GM21381 (cell line): ENCODE results near the gene DRC3.

Experiments used
- ATAC-seq: cut with Tn5 transposase; IDR thresholded peaks from one replicate; pipeline ENCODE4 v1.9.1; 2021; ENCODE audit warnings: mild to moderate bottlenecking, moderate library complexity; ENCODE audit not compliant: unreplicated experiment

Gene DRC3

DNA sequence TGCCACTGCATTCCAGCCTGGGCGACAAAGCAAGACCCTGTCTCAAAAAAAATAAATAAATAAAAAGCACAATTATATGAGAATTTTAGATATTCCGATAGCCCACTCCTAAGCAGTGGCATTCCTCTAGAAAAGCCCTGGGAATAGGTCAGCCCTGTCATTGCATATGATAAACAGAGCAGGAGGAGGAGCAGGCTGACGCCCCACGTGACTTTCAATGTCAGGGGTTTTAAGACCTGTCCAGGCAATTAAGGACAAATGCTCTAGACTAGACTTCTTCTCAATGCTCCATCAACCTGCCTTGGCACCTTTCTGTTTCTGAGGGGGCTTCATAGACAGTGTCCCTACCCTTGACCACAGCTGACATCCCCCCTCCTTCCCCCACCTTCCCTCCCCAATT, 8.0 kb upstream of the DRC3 start:
- no peak for ATAC-seq

- ATAC-seq: no peak
Measured at GRCh38 chr17:17965152-17965721, 7.4 kb upstream of the DRC3 start.

- ATAC-seq: no peak
Measured at GRCh38 chr17:17966399-17966798, 6.3 kb upstream of the DRC3 start.

DNA sequence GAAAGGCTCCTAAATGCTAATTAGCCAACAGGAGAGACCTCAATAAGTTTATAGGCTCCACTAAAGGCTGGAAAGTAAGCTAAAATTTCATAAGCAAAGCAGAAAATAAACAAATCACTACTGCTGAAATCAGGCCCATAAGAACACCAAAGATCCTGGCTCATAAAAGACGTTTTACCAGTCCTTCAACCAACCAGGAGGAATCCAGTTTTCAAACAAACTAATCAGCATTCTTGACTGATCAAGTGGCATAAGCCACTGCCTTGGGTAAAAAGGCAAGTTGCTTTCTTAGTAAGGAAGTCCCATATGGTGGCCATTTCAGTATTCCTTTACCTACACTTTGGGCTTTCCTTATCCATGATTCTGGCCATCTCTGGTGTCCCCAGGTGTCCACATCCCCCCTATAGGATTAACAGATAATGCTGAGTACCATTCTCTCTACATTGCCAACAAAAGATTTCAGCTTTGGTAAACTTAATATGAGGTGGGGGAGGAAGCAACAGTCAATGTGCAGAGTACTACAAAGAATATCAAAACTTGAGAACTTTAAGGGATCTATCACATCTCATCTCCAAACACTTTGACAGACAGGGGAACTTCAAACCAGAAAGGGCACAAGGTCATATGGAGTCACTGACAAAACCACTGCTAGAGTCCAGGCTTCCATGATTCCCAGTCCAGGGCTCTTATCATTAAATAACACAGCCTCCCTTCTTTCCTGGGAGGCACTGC, 1.8 kb upstream of the DRC3 start:
- ATAC-seq: no peak

GRCh38 chr17:17971431-17972125, 1.1 kb upstream of the DRC3 start:
- no peak for ATAC-seq

- ATAC-seq: no peak
Measured at GRCh38 chr17:17972952-17973254, 241 bp downstream of the DRC3 start.

- ATAC-seq: no peak
Measured at GRCh38 chr17:17975436-17975835, 2.8 kb downstream of the DRC3 start.

GRCh38 chr17:17976931-17977570, 4.4 kb downstream of the DRC3 start:
- ATAC-seq: no peak

DNA sequence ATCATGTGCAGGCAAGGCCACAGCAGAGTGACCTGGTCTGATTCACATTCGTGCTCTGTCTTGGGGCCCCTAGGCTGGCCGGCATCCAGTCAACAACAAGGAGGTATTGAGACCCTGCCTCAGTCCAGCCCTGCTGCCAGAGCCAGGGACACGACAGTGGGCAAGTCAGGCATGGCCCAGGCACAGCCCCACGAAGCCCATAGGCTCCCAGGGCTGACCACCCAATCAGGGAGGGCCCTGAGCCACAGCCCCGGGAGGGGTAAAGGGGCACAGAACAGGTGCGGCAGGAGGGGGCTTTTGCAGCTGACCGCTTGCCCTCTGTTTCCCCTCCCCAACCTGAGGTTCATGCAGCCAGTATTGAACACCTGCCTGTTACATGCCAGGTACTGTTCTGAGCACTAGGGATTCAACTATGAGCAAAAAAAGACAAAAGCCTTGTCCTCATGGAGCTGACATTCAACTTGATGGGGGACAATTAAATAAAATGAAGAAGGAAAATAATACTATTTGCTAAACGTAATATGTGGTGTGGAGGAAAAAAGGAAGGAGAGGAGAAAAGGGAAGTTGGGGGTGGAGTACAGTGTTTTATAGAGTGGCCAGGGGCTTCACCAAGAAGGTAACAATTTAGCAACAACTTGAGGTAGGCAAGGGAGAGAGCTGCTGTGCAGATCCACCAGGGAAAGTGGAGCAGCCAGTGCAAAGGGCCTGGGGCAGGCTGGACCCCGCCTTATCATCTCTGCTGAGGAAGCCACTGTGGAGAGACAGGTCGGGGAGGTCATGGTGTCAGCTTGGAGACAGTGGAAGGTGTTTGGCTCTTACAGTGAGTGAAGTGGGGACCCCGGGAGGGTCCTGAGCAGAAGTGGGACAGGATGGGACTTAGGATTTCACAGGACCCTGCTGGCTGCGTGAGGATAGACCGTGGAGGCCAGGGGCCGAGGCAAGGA, 6.1 kb downstream of the DRC3 start:
- no peak for ATAC-seq

DNA sequence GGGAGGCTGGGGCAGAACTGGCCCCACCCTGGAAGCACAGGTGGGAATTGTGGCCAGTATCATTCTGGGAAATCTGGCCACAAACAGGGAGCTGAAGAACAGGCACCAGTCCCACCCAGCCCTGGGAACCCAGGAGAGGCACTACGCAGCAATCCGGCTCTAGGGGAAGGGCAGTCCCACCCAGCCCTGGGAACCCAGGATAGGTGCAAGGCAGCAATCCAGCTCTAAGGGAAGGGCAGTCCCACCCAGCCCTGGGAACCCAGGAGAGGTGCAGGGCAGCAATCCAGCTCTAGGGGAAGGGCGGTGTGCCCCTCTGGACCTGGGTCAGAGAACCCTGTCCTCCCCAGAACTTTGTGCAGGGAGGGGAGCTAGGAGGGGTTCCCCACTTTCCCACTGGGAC, 7.1 kb downstream of the DRC3 start:
- ATAC-seq: no peak

DNA sequence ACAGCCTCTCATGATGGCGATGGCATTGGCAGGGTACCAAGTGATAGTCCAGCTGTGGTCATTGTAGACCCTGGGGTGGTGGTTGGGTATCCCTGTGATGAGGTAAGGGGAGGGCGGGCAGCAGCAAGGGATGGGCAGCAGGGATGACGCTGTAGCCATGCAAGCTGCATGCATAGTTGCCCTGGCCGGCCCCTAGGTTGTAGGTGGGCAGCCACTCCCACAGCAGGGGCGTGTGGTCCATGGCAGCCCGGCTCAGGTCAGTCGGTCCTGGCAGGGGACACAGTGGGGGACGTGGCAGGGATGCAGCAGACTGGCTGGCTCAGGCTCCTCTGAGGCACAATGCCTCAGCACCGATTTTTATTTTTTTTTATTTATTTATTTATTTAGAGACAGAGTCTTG, 8.7 kb downstream of the DRC3 start:
- ATAC-seq: no peak

DNA sequence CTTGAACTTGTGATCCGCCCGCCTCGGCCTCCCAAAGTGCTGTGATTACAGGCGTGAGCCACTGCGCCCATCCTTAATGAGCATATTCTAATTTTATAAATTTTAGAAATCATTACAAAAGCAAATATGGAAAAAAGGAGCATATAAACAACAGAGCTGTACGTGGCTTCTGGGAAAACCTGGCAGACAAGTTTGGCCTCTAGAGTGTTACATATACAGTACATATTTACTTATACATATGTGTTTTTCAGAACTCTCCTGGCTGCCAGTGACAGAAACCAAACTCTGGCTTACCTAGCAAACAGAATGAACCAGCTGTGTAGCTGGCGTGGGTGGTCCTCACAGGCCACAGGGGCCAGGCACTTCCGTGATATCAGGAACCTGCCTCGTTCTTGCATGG, 10.1 kb downstream of the DRC3 start:
- no peak for ATAC-seq

GRCh38 chr17:17983376-17983775, 10.7 kb downstream of the DRC3 start:
- ATAC-seq: no peak

DNA sequence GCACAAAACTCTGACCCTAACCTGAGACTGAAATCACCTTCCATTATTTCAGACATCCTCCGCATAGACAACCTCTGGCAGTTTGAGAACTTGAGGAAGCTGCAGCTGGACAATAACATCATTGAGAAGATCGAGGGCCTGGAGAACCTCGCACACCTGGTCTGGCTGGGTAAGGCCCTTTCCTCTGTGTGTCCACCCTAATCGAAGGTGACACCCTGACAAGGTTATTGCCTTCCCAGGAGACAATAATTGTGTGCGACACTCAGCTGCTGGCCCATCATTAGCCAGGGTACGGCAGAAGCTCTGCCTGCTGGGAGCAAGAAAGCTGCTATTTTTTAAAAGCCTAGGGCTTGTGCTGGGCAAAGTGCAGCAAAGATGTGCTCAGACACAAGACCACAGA, 11.1 kb downstream of the DRC3 start:
- ATAC-seq: no peak

DNA sequence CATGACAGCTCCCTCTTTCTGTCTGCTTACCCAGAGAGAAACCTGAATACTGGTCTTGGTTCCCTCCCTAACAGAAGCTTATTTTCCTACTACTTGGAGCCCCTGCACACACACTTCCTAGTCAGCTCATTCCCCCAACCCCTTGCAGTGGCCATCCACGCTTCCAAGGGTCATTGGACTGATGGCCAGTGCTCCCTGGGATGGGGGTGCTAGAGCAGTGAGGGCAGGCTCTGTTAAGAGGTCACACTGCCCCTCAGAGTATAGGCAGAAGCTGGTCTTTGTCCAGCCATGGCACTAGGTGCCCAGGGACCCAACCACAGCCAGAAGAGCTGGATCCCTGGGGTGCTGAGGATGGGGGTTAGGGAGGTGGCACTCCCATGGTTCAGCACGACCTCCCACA, 12.5 kb downstream of the DRC3 start:
- ATAC-seq: no peak

- no peak for ATAC-seq
Measured at GRCh38 chr17:17985555-17985954, 12.9 kb downstream of the DRC3 start.

DNA sequence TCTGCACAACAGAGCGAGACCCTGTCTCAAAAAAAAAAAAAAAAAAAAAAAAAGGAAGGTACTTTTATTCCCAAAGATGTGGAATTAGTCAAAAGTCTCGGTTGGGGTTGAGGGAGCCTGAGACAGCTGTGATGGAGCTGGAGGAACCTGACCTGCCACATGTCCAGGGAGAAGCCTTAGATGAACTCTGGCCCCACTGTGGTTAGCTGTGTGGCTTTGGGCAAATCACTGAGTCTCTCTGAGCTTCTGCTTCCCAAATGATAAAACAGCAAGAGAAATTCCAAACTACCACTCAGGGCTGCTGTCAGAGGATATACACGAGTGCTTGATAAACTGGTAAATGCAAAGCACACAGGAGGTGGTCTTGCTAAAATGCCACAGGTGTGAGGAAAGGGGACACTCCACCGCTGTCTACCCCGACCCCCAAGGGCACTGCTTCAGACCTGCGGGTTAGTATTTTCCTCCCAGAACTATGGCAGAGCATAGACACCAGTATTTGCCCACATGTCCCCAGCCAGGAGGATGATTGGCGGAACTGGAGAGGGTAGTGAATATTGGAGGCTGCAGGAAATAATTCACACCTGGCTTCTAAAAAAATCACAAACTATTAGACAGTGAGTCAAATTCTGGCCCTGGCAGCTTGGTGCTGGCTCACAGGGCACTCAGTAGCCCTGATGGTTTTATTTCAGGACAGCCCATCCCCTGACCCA, 14.7 kb downstream of the DRC3 start:
- ATAC-seq: no peak

DNA sequence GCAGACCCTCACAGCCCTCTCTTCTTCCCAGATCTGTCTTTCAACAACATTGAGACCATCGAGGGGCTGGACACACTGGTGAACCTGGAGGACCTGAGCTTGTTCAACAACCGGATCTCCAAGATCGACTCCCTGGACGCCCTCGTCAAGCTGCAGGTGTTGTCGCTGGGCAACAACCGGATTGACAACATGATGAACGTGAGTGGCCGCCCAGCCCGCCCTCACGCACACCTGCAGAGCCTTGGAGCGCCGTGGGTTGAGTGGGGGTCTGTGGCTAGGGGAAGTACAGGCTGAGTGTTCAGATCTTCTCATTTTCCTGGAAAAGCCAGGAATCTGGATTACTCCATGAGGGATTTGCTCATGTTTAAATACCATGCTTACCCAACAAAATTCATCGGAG, 15.2 kb downstream of the DRC3 start:
- no peak for ATAC-seq

DNA sequence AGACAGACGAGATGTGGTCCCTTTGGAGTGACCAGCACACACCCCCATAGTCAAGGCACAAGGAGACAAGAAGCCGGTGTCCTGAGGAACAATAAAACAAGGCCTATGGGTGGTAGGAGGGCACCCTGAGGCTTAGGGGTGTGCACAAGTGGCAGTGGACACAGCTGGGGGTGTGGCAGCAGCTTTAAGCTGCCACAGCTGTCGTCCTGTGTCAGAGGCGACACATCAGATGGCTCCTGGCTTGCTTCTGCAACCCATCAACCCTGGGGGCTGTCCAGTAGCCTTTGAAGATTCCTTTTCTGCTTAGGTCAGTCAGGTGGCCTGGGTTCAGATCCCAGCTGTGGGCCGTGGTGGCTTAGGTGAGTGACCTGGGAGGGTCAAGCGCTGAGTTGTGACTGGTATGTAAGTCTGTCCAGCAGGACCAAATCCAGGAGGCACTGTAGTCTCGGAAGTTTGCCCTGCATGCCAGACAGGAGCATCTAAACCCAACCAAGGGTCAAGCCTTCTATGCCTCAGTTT, 15.8 kb downstream of the DRC3 start:
- ATAC-seq: no peak

- ATAC-seq: no peak
Measured at GRCh38 chr17:17989081-17989480, 16.4 kb downstream of the DRC3 start.
